Gastroesophageal sphincter (tissue), 4 donors: ENCODE results near the gene POMT2. TPM values are rescaled to one million over a fixed set of nuclear protein-coding genes. Genes with fewer than 3 reads are reported as not detected.
"Not testable (repeated sequence)": the region's sequence is repeated elsewhere in the genome, so short reads cannot be mapped to it uniquely, and the experiment has no call there.

Source experiments
- ATAC-seq: fragments of 150-250 bp; one replicate; pipeline ENCODE4 v1.9.1; 2016; ENCODE audit warnings: mild to moderate bottlenecking, moderate library complexity
- H3K27ac ChIP-seq, 4 donors: fragments of 200-600 bp; sonication (generic) in 3 of 4; 1 replicate in 3 of 4; 2 replicates in 1 of 4; pipeline ENCODE4 v1.5.1; 2016 to 2019
- H3K27me3 ChIP-seq: fragments of 200-600 bp; sonication (generic); one replicate; pipeline ENCODE4 v1.5.1; 2019
- H3K36me3 ChIP-seq, 2 donors: fragments of 200-600 bp; sonication (generic); one replicate each; pipeline ENCODE4 v1.5.1; 2019; ENCODE audit warnings: control low read depth in 1 of 2
- H3K4me1 ChIP-seq, 3 donors: fragments of 200-600 bp; sonication (generic); 1 replicate in 2 of 3; 2 replicates in 1 of 3; pipeline ENCODE4 v1.5.1; 2016 to 2019; ENCODE audit warnings: control low read depth in 2 of 3
- H3K4me3 ChIP-seq, 2 donors: fragments of 200-600 bp; sonication (generic); one replicate each; pipeline ENCODE4 v1.5.1; 2019; ENCODE audit warnings: mild to moderate bottlenecking in 1 of 2, moderate library complexity in 1 of 2
- H3K9me3 ChIP-seq, 3 donors: fragments of 200-600 bp; sonication (generic); one replicate each; pipeline ENCODE4 v1.5.1; 2017 to 2019; ENCODE audit warnings: control low read depth in 2 of 3
- CTCF ChIP-seq, 4 experiments: fragments of 200-600 bp in 2 of 4; fragments of 450-650 bp in 2 of 4; sonication (generic) in 1 of 4; IDR thresholded peaks; one replicate each; pipeline ENCODE4 v1.5.1; 2017 to 2019; ENCODE audit warnings: antibody characterized with exemption in 4 of 4, mild to moderate bottlenecking in 2 of 4, moderate library complexity in 2 of 4
- EP300 ChIP-seq: sonication (generic); formaldehyde crosslinking; IDR thresholded peaks from one replicate; pipeline ENCODE4 v1.6.1; 2017; ENCODE audit warnings: antibody characterized with exemption, mild to moderate bottlenecking
- POLR2A ChIP-seq, 2 donors: fragments of 450-650 bp; IDR thresholded peaks; one replicate each; pipeline ENCODE4 v1.6.1; 2017; ENCODE audit warnings: antibody characterized with exemption in 2 of 2, mild to moderate bottlenecking in 2 of 2, moderate library complexity in 1 of 2
- POLR2AphosphoS5 ChIP-seq: sonication (generic); formaldehyde crosslinking; IDR thresholded peaks from one replicate; pipeline ENCODE4 v1.6.1; 2017; ENCODE audit warnings: antibody characterized with exemption
- WGBS, 2 donors: methylation state at CpG; one replicate each; pipeline ENCODE4 v1.1.5; 2018; ENCODE audit warnings: low coverage in 1 of 2; 5-methylcytosine and 5-hydroxymethylcytosine counted together
- total RNA-seq, 4 donors: library from RNA; depleted of rRNA; stranded (reverse); fragments of >200 nt; gene quantifications; one replicate each; pipeline ENCODE4 v1.1.0, GENCODE V29; 2016

POMT2 gene
- total RNA-seq, 4 donors from 2014 or later, result 8.1 to 20.9 (median 14.4) TPM

DNA sequence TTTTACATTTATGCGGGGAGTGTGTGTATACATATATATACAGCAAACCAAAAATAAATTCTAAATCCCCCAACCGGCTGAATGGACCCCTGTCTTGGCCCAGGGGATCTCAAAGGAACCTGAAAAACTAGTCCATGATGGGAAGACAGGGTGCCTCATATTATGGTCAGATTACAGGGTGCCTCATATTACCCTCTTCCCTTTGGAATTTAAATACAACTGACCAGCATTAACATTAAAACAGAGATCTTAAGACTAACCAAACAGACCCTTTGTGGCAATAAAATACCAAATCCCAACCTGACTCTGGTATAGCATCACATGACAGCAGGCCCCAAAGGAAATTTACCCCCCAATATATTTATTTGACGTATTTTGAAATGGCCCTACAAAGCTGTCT lies 17.2 kb upstream of the POMT2 start:
- WGBS, 2 donors, result 70 to 88% methylated on average over 3 of the region's 3 CpGs
- Histone ChIP-seq H3K9me3 (no peaks in the 10 kb centered on the region), H3K4me3 (no peak overlapping the region), H3K27ac (no peak overlapping the region), H3K36me3 (peaks cover 0 to 57% of the 10 kb centered on the region in 2 donors), H3K4me1 (no peaks in the 10 kb centered on the region), H3K27me3 (no peaks in the 10 kb centered on the region)
- TF ChIP-seq EP300 (no peak), CTCF (IDR thresholded peaks at IDR 0.05) (no peak), POLR2A (IDR thresholded peaks at IDR 0.05) (no peak), POLR2AphosphoS5 (no peak)
- no peak for ATAC-seq

DNA sequence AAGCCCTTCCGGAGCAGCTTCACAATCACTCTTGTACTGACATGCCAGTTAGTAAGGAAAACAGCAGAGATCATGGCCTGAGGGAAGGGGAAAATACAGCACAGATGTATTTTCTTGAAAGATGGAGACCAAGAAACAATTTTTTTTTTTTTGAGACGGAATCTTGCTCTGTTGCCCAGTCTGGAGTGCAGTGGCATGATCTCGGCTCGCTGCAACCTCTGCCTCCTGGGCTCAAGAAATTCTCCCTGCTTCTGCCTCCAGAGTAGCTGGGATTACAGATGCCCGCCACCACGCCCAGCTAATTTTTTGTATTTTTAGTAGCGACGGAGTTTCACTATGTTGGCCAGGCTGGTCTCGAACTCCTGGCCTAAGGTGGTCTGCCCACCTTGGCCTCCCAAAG lies 16.6 kb upstream of the POMT2 start:
- WGBS, 2 donors, result 71 to 91% methylated on average over 3 to 8 of the region's 9 CpGs
- not testable (repeated sequence) for H3K9me3 ChIP-seq, H3K27ac ChIP-seq, H3K4me1 ChIP-seq, ATAC-seq, H3K27me3 ChIP-seq, H3K4me3 ChIP-seq
- peaks cover 0 to 50% of the 10 kb centered on the region in 2 donors for H3K36me3 ChIP-seq

DNA sequence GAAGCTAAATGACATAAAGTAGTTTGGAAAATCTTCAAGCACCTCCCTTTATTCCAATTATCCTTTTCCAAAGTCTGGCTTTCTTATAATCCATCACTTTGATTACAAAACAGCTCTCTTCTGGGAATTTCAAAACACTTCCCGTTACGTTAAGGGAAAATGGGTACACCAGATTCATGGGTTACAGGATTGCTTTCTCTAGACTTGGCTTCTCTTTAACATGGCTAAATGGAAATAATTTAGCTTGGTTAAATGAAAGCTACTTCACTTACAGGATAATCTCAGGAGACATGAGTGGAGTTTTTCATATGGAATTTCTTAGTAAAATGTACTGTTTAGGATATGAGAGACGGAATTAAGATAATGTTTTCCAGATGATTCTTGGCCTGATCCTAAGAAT lies 14.9 kb upstream of the POMT2 start:
- WGBS, 2 donors, result 81 to 96% methylated on average over 3 of the region's 3 CpGs
- ATAC-seq, result no peak
- H3K4me1 ChIP-seq, result no peaks in the 10 kb centered on the region
- H3K9me3 ChIP-seq, result no peaks in the 10 kb centered on the region
- H3K36me3 ChIP-seq, result peaks cover 0 to 34% of the 10 kb centered on the region in 2 donors
- no peaks in the 10 kb centered on the region for H3K27me3 ChIP-seq
- TF ChIP-seq POLR2AphosphoS5, result no peak
- TF ChIP-seq CTCF (IDR thresholded peaks at IDR 0.05), result no peak
- no peak for TF ChIP-seq EP300
- no peak for TF ChIP-seq POLR2A (IDR thresholded peaks at IDR 0.05)
- no peak overlapping the region for H3K27ac ChIP-seq
- H3K4me3 ChIP-seq, result no peak overlapping the region

DNA sequence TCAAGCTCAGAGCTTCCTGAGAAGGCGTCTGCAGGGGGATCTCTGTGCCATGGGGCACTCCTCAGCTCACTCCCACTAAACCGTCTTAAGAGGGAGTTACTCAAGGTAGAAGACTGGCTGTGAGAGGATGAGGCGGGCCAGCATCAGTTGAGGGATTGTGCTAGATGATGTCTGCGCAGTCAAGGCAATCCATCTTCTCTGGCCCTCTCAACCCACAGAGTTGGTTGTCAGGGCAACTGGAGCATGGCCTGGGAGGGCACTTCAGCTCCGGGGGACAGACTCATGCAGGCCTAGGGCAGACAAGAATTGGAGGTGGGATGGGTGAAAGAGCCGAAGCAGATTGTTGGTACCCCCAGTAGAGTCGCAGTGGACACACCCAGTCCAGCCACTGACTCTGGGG lies 9.2 kb upstream of the POMT2 start:
- Histone ChIP-seq H3K27me3 (no peaks in the 10 kb centered on the region), H3K27ac (no peak overlapping the region), H3K4me3 (no peak overlapping the region), H3K4me1 (no peaks in the 10 kb centered on the region), H3K9me3 (no peaks in the 10 kb centered on the region), H3K36me3 (no peaks in the 10 kb centered on the region)
- TF ChIP-seq EP300, result no peak
- ATAC-seq, result no peak
- WGBS, 2 donors, result 65% methylated on average over 2 of the region's 7 CpGs; no CpG with 5 or more reads in 1 of the 2 donors

DNA sequence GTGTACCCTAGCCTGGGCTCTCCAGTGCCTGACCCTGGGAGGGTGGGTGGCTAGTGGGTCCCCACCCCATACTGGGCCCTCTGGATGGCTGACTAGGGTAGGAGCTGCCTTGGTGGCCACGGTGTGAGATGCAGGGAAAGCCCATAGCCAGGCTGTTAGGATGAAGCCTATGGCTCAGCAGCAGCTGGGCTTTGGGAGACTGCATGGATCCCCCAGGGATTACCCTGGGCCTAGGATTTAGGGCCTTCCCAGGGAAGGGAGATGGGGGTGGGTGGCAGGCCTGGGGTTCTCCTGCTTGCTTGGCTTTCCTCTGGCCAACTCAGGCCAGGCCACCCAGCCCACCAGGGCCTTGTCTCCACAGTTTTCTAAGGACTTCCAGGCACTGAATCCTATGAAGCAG lies 6.4 kb upstream of the POMT2 start:
- WGBS, 2 donors, result no CpG with 5 or more reads among the region's 1 CpG
- H3K9me3 ChIP-seq, result no peaks in the 10 kb centered on the region
- no peak for TF ChIP-seq CTCF (IDR thresholded peaks at IDR 0.05)
- no peak for TF ChIP-seq EP300
- TF ChIP-seq POLR2A (IDR thresholded peaks at IDR 0.05), result no peak
- no peak for TF ChIP-seq POLR2AphosphoS5
- no peaks in the 10 kb centered on the region for H3K36me3 ChIP-seq
- H3K4me1 ChIP-seq, result peaks cover 0 to 6% (median 2%) of the 10 kb centered on the region in 3 donors
- H3K27ac ChIP-seq, result no peak overlapping the region
- no peaks in the 10 kb centered on the region for H3K27me3 ChIP-seq
- H3K4me3 ChIP-seq, result no peak overlapping the region
- ATAC-seq, result no peak

DNA sequence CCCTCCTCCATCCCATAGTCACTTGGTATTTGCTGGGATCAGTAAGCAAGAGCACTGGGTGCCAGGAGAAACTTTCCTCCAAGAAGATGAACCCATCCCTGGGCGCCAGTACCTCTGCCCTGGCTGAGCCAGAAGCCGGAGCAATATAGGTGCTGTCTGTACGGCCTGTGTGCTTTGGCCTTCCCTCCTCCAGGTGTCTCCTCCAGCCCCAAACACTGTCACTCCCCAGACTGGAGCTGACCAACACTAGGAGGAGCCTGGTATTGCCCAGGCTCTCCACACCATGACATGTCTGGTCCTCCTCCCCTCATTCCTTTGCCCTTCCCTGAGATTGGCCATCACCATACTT lies 5.0 kb upstream of the POMT2 start:
- WGBS, 2 donors, result 60 to 100% methylated on average over 1 of the region's 3 CpGs
- TF ChIP-seq EP300 (no peak), POLR2A (IDR thresholded peaks at IDR 0.05) (no peak), CTCF (IDR thresholded peaks at IDR 0.05) (no peak), POLR2AphosphoS5 (no peak)
- no peak overlapping the region for H3K27ac ChIP-seq

More for the DNA sequence above, 5.0 kb upstream of the POMT2 start:
- Histone ChIP-seq H3K4me1 (peaks cover 0 to 9% (median 2%) of the 10 kb centered on the region in 3 donors), H3K36me3 (no peaks in the 10 kb centered on the region), H3K9me3 (no peaks in the 10 kb centered on the region), H3K4me3 (no peak overlapping the region), H3K27me3 (no peaks in the 10 kb centered on the region)
- ATAC-seq, result no peak
